Uterus (tissue), 2 donors: ENCODE data around the gene MYD88.

Experiments
- POLR2A ChIP-seq, 2 donors: fragments of 450-650 bp; IDR thresholded peaks; one replicate each; pipeline ENCODE4 v1.6.1; 2016; ENCODE audit warnings: antibody characterized with exemption in 2 of 2, mild to moderate bottlenecking in 1 of 2, moderate library complexity in 1 of 2
- TF ChIP-seq, protein P1 (sequence below), 4 experiments: fragments of 200-600 bp in 2 of 4; fragments of 450-650 bp in 2 of 4; sonication (generic) in 2 of 4; IDR thresholded peaks; one replicate each; pipeline ENCODE4 v1.5.1; 2016 to 2019; ENCODE audit warnings: antibody characterized with exemption in 4 of 4, mild to moderate bottlenecking in 2 of 4, moderate library complexity in 1 of 4

DNA sequence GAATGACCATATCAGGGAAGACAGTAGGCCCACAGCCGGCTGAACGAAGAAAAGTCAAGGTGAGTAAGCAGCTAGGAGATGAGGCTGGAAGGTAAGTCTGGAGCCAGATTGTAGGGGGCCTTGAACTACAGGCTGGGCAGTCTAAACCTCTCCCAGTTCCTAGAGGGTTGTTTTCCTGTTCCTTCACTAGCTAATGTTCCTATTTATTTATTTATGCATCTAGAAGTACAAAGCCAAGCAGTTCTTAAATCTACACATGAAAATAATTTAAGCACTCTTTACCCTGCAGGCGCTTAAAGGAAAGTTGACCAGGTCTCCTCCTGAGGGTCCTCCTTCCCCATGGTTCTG, 5.3 kb upstream of the MYD88 start:
- TF ChIP-seq, protein P1, sequence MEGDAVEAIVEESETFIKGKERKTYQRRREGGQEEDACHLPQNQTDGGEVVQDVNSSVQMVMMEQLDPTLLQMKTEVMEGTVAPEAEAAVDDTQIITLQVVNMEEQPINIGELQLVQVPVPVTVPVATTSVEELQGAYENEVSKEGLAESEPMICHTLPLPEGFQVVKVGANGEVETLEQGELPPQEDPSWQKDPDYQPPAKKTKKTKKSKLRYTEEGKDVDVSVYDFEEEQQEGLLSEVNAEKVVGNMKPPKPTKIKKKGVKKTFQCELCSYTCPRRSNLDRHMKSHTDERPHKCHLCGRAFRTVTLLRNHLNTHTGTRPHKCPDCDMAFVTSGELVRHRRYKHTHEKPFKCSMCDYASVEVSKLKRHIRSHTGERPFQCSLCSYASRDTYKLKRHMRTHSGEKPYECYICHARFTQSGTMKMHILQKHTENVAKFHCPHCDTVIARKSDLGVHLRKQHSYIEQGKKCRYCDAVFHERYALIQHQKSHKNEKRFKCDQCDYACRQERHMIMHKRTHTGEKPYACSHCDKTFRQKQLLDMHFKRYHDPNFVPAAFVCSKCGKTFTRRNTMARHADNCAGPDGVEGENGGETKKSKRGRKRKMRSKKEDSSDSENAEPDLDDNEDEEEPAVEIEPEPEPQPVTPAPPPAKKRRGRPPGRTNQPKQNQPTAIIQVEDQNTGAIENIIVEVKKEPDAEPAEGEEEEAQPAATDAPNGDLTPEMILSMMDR (IDR thresholded peaks at IDR 0.05): no peak
- TF ChIP-seq POLR2A (IDR thresholded peaks at IDR 0.05): no peak
